Measurements from ENCODE around the gene GCNT2. TPM values are rescaled to one million over a fixed set of nuclear protein-coding genes. Genes with fewer than 3 reads are reported as not detected.

The GCNT2 gene
- total RNA-seq, 1 experiment from 2014 or later, result 6.4 TPM

DNA sequence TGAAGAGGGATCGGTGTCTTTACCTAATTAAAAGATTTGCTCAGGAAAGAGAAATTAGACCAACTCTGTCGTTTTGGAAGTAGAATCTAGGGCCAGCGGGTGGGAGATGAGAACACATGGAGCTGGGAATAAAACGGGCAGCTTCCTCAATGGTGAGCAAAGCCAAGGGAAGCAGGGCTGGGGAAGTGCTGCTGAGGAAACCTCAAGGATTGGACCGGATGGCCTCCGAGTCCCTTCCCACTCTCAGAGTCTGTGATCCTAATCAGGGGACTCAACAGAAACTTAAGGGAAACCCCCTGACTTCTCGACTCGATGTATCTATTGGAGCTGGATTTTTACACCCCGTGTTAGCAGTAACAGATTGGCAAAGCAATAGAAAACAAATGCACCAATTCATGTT is 10.8 kb downstream of the GCNT2 start:
- no peaks in the 10 kb centered on the region for H3K27me3 ChIP-seq
- H3K9me3 ChIP-seq, result no peaks in the 10 kb centered on the region
- no peak overlapping the region for H3K4me3 ChIP-seq
- no peaks in the 10 kb centered on the region for H3K36me3 ChIP-seq
- DNase-seq, result no peak

DNA sequence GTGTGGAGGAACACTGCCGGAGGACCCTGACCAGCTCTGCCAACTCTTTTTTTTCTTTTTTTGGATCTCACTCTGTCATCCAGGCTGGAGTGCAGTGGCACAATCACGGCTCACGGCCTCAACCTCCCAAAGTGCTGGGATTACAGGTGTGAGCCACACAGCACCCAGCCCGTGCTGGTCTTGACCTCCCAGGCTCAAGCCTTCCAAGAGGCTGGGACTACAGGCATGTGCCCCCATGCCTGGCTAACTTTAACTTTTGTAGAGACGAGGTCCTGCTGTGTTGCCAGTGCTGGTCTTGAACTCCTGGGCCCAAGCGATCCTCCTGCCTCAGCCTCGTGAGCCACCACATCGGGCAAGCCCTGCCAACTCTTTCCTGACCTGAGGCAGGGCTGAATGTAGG is 11.2 kb downstream of the GCNT2 start:
- H3K4me3 ChIP-seq, result no peak overlapping the region
- H3K27me3 ChIP-seq, result no peaks in the 10 kb centered on the region
- H3K36me3 ChIP-seq, result no peaks in the 10 kb centered on the region
- no peak for DNase-seq
- H3K9me3 ChIP-seq, result no peaks in the 10 kb centered on the region

DNA sequence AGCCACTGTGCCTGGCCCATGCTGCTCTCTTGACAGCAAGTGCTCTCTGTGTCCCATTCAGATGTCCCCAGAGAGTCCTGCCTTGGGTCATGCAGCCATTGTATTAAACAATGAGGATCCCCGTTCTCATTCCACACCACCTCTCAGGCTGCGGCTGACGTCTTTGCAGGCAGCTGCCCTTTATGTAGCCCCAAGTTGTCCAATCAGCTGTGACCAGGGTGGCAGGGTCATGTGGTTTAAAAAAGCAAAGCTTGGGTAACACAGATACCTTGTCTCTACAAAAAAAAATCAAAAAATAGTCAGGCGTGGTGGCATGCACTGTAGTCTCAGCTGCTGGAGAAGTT is 13.2 kb downstream of the GCNT2 start:
- DNase-seq, result no peak
- Histone ChIP-seq H3K27me3 (no peaks in the 10 kb centered on the region), H3K36me3 (no peaks in the 10 kb centered on the region), H3K9me3 (no peaks in the 10 kb centered on the region), H3K4me3 (no peak overlapping the region)

DNA sequence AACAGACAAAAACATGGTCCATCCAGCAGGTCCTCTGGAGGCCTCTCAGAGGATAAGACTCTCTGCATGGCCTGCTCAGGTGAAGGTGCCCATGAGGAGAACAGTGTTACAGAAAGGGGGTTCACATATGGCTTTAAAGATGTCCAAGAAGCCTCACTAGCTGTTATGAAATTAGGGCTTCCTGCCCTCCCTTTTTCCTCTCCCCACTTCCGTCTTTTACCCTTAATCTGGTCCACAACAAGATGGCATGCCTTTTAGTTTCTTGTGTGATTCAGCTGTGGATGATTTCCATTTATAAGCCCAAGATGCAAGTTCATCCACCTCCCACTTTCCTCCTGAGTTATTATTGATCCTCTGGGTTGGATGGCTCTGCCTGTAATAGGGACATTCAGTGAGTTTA is 14.0 kb downstream of the GCNT2 start:
- Histone ChIP-seq H3K4me3 (no peak overlapping the region), H3K36me3 (no peaks in the 10 kb centered on the region), H3K9me3 (no peaks in the 10 kb centered on the region), H3K27me3 (no peaks in the 10 kb centered on the region)
- DNase-seq, result no peak

DNA sequence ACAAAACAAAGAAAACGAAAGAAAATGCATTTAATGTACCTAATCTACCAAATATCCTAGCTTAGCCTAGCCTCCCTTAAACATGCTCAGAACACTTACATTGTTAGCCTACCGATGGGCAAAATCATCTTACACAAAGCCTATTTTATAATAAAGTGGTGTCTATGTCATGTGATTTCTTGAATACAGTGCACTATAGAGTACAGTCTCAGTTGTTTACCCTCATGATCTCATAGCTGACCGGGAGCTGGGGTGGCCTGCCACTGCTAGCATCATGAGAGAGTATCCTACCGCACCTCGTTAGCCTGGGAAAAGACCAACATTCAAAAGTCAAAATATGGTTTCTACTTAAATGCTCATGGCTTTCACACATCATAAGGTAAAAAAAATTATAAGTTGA is 16.6 kb downstream of the GCNT2 start:
- Histone ChIP-seq H3K36me3 (0 out of 2 replicates have a peak, but pooled peaks cover 2% of the 10 kb centered on the region), H3K4me3 (no peak overlapping the region), H3K27me3 (no peaks in the 10 kb centered on the region), H3K9me3 (no peaks in the 10 kb centered on the region)
- DNase-seq, result no peak

DNA sequence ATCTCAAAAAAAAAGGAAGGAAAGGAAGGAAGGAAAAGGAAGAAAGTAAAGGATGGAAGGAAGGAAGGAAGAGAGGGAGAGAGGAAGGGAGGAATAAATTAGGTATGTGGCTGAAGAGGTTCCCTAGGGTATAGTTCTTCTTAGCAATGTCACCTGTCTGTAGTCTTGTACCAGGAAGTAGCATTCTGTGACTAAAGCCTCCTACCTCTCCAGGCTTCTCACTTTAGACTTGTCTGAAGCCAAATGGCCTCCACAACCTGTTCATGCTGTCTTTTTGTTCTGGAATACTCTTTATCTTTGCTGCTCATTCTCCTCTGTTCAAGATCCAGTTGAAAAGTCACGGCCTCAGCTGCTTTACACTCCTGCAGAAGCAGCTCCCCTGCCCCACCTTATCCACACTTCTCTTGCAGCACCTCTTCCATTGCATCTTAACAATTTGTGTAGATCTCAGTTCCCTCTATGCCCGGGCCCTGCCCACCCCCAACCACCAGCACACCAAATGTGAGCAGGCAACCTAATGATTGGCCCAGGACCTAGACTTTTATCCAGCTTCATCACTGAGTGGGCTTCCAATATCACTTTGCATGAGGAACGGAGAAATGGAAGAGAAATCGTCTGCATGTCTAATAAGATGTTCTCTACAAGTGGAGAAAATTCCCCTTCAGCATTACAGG is 19.1 kb downstream of the GCNT2 start:
- Histone ChIP-seq H3K36me3 (0 out of 2 replicates have a peak, but pooled peaks cover 2% of the 10 kb centered on the region), H3K9me3 (no peaks in the 10 kb centered on the region), H3K27me3 (no peaks in the 10 kb centered on the region), H3K4me3 (no peak overlapping the region)
- DNase-seq, result no peak

DNA sequence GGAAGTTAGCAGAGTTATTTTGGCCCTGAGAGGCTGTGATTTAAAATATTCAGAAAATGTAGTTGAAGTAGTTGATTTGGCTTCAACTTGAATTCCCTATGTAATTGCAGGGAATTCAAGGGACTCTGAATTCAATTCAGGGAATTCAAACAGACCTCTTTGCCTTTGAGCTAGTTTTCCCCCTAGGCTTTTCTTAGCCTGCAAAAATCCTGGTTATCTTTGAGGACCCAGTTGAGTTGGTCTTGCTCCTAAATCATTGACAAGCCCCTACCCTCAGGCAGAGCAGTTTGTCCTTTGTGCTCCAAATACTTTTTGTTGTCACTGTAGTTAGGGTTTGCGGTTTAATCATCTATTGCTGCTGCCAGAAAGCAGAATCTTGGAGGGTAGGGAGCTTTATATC is 20.4 kb downstream of the GCNT2 start:
- Histone ChIP-seq H3K27me3 (no peaks in the 10 kb centered on the region), H3K36me3 (0 out of 2 replicates have a peak, but pooled peaks cover 2% of the 10 kb centered on the region), H3K4me3 (no peak overlapping the region), H3K9me3 (no peaks in the 10 kb centered on the region)
- DNase-seq, result no peak

DNA sequence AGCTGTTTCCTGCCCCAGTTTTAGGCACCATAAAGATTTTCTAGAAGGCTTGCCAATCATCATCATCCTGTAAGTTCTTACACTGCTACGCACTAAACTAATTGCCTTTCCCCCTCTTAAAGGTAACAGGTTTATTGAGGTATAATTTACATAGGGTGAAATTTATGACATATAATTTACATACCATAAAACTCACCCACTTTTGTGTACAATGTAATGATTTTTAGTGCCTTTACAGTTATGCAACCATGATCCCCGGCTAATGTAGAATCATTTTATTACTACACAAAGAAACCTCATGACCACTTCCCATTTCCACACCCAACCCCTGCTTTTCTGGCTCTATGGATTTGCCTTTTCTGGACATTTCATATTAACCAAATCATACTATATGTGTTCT is 21.1 kb downstream of the GCNT2 start:
- 0 out of 2 replicates have a peak, but pooled peaks cover 2% of the 10 kb centered on the region for H3K36me3 ChIP-seq
- no peak for DNase-seq

DNA sequence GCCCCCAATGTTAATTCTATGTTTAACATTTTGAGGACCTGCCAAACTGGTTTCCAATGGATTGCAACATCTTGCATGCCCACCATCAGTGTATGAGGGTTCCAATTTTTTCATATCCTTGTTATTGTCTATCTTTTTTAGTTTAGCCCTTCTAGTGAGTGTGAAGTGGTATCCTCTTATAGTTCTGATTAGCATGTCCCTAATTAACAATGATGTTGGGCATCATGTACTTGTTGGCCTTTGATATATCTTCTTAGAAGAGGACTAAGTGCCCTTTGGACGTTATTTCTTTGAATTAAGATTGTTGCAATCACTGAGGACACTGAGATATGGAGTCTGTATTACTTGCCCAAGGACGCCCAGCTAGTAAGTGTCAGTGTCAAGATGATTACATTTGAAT is 22.3 kb downstream of the GCNT2 start:
- Histone ChIP-seq H3K9me3 (no peaks in the 10 kb centered on the region), H3K4me3 (no peak overlapping the region), H3K27me3 (no peaks in the 10 kb centered on the region), H3K36me3 (0 out of 2 replicates have a peak, but pooled peaks cover 2% of the 10 kb centered on the region)
- DNase-seq, result no peak

More for the DNA sequence above, 21.1 kb downstream of the GCNT2 start:
- Histone ChIP-seq H3K4me3 (no peak overlapping the region), H3K27me3 (no peaks in the 10 kb centered on the region), H3K9me3 (no peaks in the 10 kb centered on the region)

DNA sequence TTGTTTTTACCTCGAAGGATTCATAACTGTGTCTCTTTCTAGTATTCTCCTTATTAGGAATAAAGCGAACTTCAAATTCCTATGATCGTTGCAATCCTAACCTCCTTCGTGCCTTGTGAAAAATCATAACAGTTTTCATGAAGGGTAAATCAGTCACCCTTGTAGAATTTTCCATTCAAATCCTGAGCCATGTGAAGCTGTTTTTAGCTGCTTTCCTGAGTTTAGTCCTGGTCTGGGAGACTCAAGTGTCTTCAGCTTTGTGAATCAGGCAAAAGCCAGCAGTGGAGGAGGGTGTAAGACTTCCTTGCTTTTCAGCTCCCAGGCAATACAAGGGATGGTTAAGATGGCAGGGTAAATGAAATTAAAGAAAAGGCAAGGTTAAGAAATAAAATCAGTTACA is 24.3 kb downstream of the GCNT2 start:
- Histone ChIP-seq H3K27me3 (no peaks in the 10 kb centered on the region), H3K36me3 (0 out of 2 replicates have a peak, but pooled peaks cover 2% of the 10 kb centered on the region), H3K4me3 (no peak overlapping the region), H3K9me3 (no peaks in the 10 kb centered on the region)
- DNase-seq, result no peak

DNA sequence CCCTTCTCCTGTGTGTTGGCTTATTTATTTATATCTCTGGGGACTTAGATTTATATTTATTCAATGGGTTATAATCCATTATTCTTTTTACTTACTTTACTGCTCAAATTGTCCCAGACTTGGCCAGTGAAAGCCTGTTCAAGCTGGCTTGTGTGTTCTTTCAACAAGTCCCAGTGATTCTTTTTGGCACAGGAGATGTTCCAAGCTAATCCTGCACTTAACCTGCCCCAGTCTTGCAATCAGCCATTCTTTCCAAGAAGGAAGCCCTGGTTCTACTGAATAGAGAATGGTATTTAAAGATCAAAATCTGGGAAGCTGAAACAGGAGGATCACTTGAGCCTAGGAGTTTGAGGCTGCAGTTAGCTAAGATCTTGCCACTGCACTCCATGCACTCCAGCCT is 26.7 kb downstream of the GCNT2 start:
- DNase-seq, result no peak
- Histone ChIP-seq H3K36me3 (no peaks in the 10 kb centered on the region), H3K4me3 (no peak overlapping the region), H3K9me3 (no peaks in the 10 kb centered on the region), H3K27me3 (no peaks in the 10 kb centered on the region)

DNA sequence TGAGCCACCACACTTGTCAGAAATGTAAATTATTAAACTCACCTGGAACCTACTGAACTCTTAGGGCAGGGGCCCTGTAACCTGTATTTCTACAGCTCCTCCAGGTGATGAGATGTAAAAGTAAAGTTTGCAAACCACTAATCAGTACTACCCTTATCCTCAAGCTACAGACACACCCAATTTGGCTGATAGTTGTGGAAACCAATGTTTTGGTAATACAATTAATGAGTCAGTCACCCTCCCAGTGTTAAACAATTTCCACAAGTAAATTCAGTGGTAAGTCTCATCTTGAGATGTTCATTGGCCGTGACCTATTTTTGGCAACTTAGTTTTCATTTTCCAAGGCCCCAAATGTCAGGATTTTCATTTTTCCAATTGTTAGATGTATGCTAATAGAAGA is 29.6 kb downstream of the GCNT2 start:
- DNase-seq, result no peak
- H3K9me3 ChIP-seq, result no peaks in the 10 kb centered on the region
- no peaks in the 10 kb centered on the region for H3K36me3 ChIP-seq
- no peak overlapping the region for H3K4me3 ChIP-seq
- H3K27me3 ChIP-seq, result no peaks in the 10 kb centered on the region

DNA sequence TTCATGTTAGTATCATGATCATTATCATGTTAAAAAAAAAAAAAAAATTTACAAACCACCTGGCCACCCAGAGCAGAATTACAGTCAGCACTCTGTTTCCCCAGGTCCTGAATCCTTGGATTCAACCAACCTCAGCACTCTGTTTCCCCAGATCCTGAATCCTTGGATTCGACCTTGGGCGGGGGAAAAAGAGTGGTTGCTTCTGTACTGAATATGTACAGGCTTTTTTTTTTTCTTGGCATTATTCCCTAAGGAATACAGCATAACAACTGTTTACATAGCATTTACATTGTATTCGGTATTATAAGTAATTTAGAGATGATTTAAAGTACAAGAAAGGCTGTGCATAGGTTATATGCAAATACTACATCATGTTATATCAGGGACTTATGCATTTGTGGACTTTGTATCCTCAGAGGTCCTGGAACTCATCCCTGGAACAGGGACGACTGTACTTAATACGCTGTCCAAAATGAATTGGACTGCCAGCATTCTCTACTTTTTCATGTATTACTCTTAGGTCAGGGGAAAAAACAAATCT is 31.2 kb downstream of the GCNT2 start:
- Histone ChIP-seq H3K27me3 (no peaks in the 10 kb centered on the region), H3K9me3 (no peaks in the 10 kb centered on the region), H3K36me3 (no peaks in the 10 kb centered on the region), H3K4me3 (no peak overlapping the region)
- no peak for DNase-seq

DNA sequence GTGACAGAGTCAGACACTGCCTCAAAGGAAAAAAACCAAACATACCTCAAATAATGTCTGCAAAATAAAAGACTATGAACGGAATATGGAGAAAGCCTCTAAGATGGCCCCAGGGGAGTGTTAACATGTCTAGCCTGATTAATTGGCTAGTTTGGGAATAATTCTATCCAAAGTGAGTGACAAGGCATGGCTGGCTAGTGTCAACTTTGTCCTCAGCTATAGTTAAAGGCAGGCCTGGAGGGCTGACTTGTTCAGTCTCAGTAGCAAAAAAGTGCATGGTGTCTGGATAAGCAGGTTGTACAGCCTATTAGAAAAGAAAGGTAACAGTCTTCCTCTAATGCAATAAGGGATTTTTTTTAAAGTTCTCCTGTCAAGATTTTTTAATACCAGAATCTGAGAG is 32.7 kb downstream of the GCNT2 start:
- no peaks in the 10 kb centered on the region for H3K36me3 ChIP-seq
- no peak for DNase-seq
- H3K4me3 ChIP-seq, result no peak overlapping the region
- H3K27me3 ChIP-seq, result no peaks in the 10 kb centered on the region
- H3K9me3 ChIP-seq, result no peaks in the 10 kb centered on the region

DNA sequence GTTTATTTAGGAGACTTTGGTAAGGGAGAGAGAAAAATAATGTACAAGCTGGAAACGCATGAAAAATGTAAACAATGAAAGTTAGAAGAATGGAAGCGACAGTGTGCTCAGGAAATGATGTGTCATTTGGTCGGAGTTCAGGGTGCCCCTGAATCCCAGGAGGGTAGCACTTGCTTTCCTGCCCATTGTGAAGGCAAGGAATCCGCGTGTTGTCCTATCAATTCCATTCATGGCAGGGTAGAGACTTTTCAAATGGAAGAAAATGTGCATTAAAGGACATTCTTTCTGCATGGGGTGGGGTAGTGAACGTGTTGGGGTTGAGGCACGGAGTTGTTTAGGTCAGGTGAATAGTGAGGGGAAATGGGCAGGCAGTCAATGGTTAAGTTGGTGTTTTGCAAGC is 33.7 kb downstream of the GCNT2 start:
- H3K27me3 ChIP-seq, result no peaks in the 10 kb centered on the region
- no peaks in the 10 kb centered on the region for H3K36me3 ChIP-seq
- no peak overlapping the region for H3K4me3 ChIP-seq
- no peaks in the 10 kb centered on the region for H3K9me3 ChIP-seq
- DNase-seq, result peak; percentile 27

DNA sequence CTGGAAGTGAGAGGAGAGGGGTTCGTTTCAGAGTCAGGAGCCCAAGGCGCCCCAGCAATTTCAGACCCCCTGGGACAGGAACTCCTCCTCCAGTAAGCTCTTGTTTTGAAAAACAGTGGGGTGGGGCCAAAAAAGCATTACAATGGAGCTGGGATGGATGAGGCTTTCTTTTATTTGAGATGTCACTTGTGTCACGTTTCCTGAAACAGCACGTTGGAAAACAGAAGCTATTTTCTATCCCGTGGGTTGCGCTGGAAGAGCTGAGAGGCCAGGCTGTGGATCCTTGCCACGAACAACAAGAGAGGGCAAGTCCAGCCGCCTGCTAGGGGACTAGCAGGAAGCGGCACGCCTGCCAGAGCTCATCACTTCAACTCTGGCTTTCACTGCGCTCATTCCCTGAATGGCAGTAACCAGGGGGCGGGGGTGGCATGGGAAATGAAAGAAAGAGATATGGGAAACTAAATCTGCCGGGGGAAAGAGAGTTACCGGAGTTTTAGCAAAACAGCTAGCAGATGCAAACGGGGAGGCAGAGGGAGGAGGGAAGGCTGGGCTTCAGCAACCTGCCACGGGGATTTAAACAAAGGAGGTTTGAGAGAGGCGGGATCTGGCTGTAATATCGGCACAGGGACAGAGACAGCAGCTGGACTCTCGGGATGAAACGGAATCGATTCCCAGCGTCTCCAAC is 34.6 kb downstream of the GCNT2 start:
- peak; percentile 93 for DNase-seq
- H3K36me3 ChIP-seq, result no peaks in the 10 kb centered on the region
- peak overlapping the region; percentile 50 for H3K4me3 ChIP-seq
- no peaks in the 10 kb centered on the region for H3K9me3 ChIP-seq
- no peaks in the 10 kb centered on the region for H3K27me3 ChIP-seq

DNA sequence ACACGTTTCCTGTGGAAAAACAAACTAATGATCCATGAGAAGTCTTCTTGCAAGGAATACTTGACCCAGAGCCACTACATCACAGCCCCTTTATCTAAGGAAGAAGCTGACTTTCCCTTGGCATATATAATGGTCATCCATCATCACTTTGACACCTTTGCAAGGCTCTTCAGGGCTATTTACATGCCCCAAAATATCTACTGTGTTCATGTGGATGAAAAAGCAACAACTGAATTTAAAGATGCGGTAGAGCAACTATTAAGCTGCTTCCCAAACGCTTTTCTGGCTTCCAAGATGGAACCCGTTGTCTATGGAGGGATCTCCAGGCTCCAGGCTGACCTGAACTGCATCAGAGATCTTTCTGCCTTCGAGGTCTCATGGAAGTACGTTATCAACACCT is 35.4 kb downstream of the GCNT2 start:
- H3K4me3 ChIP-seq, result peak overlapping the region; percentile 50
- no peak for DNase-seq
- no peaks in the 10 kb centered on the region; the same call in 1 of the 2 replicates for H3K36me3 ChIP-seq
- no peaks in the 10 kb centered on the region for H3K27me3 ChIP-seq
- H3K9me3 ChIP-seq, result no peaks in the 10 kb centered on the region

DNA sequence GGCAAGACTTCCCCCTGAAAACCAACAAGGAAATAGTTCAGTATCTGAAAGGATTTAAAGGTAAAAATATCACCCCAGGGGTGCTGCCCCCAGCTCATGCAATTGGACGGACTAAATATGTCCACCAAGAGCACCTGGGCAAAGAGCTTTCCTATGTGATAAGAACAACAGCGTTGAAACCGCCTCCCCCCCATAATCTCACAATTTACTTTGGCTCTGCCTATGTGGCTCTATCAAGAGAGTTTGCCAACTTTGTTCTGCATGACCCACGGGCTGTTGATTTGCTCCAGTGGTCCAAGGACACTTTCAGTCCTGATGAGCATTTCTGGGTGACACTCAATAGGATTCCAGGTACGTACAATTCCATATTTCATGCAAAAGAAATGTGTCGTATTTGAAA is 35.8 kb downstream of the GCNT2 start:
- no peak for DNase-seq
- Histone ChIP-seq H3K27me3 (no peaks in the 10 kb centered on the region), H3K36me3 (no peaks in the 10 kb centered on the region; the same call in 1 of the 2 replicates), H3K9me3 (no peaks in the 10 kb centered on the region), H3K4me3 (no peak overlapping the region)
